GM21447 (cell line): ENCODE results near the gene RASAL2.

ENCODE experiments used
- ATAC-seq: cut with Tn5 transposase; IDR thresholded peaks from one replicate; pipeline ENCODE4 v1.9.1; 2021; ENCODE audit not compliant: unreplicated experiment

Gene RASAL2

DNA sequence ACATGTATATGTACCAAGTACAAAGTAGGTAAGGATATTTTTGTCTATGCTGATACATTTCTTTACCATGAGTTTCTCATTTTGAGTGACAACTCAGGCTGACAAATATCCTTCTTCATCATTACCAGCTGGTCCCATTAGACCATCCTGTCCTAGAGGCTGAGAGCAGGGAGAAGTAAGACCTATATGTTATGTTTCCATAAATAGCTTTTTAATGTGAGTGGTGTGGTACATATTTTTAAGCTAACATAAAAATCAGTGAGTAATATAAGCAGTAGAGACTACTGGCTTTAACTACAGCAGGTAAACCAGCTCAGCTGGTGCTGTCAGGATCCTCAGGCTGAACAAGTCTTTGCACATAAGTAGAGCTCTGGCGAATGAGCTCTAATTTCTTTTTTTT is 340.5 kb downstream of the RASAL2 start:
- no peak for ATAC-seq

DNA sequence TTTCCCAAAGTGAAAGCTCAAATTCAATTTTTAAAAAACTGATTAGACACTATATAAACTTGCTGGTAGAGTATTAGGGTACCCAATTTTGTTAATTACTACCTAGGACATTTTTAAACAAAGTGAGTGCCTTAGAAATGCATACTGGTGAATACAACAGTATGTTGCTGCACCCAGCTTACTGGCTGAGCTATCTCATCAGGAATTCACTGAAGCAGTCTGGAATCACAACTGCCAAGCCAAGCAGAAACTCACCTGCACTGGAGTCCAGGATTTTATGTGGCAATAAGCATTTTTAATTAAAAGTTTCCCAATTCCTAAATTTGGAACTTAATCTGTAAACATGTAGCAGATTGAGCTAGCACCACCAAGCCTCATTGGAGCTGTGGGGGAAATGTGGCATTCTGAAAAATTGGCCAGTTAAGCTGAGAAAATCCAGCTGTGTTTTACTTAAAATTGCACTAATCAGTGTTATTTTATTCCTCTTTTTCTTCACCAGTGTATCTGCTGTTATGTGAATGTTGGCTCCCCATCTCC is 341.1 kb downstream of the RASAL2 start:
- no peak for ATAC-seq

DNA sequence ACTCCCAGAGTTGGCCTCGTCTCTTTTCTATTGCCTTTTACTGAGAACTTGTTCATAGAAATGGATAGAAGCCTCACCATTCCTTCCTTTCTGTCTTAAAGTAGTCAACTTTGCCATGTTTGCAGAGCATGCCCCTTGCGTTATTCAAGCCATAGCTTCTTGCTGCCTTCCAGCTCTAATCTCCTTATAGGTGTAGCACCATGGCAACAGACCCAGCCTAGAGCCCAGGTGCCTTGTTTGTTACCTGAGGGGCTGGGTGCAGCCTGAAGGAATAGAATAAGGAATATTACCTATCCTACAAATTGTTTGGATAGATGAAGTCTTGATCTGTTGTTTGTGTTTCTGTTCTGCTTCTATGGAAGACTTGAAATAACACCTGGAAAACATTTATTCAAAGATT is 343.0 kb downstream of the RASAL2 start:
- no peak for ATAC-seq

DNA sequence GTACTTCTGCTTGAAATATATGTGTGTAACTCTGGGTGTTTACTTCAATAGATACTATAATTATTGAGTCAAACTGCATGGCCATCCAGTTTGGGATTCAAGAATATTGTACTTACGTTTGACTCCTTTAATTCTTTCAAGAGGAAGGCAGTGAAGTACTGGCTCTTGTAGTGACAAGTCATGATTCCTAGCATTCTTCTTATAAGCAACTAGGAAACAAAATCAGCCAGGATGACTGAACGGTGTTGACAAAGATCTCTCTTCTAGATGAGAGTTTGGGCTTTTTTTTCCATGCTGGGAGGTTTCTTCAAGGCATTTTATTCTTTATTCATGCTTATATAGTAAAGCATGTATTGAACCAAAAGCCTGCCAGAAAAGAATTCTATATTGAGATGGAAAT is 344.5 kb downstream of the RASAL2 start:
- ATAC-seq: no peak

DNA sequence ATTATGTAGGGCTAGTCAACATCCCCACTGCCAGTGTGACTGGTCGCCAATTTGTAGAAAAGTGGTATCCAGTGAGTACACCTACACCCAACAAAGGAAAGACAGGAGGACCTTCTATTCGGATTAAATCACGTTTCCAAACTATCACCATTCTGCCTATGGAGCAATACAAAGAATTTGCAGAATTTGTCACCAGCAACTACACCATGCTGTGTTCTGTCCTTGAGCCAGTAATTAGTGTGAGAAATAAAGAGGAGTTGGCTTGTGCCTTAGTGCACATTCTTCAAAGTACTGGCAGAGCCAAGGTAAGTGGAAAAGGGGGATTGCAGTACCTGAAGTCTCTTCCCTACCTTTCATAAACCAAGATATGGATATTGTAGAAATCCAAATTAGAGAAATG is 349.0 kb downstream of the RASAL2 start:
- no peak for ATAC-seq

DNA sequence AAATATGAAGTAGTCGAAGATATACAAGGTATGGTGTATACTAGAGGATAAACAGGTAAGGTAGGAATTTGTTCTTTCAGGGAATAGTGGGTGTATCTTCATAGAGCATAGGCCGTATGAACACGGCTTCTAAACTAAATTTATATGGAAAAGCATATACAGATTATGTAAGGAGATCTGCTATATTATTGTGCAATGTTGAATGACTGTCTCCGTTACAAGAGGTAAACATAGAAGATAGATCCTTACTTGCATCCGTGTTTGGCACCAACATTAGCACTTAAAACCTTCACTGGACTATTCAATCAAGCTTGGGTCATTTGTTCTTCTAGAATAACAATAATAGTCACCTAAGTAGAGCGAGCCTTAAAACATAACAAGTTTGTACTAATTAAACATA is 357.0 kb downstream of the RASAL2 start:
- no peak for ATAC-seq

DNA sequence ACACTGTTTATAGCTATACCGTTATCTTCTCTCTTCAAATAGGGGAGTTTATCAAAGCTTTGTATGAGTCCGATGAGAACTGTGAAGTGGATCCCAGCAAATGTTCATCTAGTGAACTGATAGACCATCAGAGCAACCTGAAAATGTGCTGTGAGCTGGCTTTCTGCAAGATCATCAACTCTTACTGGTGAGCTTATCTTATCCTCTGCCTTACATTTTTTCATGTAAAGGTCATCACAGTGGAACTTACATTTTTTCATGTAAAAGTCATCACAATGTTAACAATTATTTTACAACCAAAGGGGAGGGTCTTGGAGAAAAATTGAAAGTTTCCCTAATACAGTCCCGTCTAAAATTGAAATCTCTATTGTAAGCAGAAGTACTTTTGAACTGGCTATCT is 357.6 kb downstream of the RASAL2 start:
- no peak for ATAC-seq

DNA sequence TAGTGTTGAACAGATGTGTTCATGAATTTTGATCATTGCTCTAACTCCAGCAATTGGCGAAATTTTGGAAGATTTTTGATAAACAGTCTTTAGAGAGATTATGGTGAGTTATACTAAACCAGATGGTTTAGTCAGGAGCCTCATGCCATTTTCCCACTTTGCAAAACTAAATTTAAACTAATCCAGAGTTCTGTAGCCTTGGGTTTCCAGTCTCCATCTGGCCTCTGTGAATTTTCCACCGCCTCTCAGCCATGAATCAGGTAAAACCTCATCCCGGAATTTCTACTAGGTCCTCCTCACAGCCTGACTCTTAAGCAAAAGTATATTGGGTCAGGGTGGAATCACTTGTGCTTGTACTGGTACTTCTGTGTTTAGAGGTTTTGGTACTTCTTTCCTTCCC is 358.1 kb downstream of the RASAL2 start:
- no peak for ATAC-seq

DNA sequence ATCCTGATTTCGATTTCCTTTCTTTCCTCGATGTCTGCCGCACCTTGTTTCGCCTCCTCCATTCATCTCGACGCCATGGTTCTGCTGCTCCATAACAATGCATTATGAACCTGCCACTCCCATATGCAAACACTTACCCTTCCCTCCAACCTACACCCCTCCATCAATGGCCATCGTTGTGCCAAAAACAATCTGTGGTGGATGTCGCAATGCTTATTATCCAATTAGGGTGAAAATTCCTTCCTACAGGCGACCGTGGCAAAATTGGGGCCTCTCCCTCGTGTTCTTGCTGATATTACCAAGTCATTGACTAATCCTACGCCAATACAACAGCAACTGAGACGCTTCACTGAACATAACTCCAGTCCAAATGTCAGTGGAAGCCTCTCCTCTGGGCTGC is 362.6 kb downstream of the RASAL2 start:
- no peak for ATAC-seq

DNA sequence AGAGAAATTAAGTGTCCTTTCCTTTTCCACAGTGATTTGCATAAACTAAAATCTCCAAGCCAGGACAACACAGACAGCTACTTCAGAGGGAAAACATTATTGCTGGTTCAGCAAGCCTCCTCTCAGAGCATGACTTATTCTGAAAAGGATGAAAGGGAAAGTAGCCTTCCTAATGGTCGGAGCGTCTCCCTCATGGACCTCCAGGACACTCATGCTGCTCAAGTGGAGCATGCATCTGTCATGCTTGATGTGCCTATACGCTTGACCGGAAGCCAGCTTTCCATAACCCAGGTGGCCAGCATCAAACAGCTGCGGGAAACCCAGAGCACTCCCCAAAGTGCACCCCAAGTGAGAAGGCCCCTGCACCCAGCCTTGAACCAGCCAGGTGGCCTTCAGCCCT is 363.7 kb downstream of the RASAL2 start:
- ATAC-seq: no peak

DNA sequence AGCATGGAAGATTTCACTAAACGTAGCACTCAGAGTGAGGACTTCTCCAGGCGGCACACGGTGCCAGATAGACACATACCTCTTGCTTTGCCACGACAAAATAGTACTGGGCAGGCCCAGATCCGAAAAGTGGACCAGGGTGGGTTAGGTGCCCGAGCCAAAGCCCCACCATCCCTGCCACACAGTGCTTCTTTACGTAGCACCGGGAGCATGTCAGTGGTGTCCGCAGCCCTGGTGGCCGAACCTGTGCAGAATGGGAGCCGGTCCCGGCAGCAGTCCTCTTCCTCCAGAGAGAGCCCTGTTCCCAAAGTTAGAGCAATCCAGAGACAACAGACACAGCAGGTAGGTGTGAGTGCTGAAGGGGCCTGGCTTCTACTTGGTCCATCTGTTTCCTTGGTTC is 364.3 kb downstream of the RASAL2 start:
- ATAC-seq: no peak

DNA sequence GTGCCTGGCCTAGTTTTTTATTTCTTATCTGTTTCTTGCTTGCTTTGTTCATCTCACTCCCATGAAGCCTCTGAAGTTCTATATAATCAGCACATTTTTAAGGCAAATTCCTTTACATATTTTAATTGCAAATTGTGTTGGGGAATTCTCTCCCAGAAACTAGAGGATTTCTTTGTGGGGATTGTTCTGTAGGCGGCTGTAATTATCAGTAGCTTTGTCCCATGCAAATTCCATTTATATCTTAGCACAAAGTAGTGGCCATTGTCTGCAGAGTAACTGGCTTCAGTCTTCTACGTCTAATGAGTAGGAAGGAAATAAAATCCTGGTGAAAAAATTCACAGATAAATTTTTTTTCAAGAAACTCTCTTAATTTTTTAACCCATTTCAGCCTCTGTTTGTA is 367.2 kb downstream of the RASAL2 start:
- ATAC-seq: no peak

DNA sequence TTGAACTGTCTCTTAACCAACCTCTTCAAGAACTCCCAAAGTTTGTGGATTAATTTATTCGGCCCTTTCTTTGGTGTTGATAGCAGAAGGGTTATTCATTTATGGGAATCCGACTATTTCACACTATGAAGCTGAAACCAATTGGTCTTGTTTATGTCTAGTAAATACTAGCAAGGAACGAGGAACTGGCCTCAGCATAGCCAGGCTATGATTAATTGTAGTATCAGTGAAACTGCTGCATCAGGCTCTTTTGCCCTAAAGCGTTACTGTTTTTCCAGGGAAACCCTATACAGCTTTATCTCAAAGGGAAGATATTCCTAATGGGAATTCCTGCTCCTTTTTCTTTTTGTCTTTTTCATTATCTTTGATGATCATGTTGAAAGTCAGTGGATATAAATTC is 367.8 kb downstream of the RASAL2 start:
- ATAC-seq: no peak

DNA sequence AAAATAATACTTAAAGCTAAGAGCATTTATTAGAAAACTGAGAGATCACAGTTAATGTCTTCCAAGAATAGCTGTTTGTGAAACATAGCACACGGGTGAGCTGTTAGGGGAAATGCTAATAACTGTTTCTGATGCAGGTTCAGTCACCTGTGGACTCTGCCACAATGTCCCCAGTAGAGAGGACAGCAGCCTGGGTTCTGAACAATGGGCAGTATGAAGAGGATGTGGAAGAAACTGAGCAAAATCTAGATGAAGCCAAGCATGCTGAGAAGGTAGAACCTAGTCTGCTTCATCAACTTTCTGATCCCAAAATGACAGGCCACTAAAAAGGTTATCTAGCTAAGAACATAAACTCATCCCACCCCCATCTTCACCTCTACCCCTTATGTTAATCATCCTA is 370.2 kb downstream of the RASAL2 start:
- ATAC-seq: no peak

DNA sequence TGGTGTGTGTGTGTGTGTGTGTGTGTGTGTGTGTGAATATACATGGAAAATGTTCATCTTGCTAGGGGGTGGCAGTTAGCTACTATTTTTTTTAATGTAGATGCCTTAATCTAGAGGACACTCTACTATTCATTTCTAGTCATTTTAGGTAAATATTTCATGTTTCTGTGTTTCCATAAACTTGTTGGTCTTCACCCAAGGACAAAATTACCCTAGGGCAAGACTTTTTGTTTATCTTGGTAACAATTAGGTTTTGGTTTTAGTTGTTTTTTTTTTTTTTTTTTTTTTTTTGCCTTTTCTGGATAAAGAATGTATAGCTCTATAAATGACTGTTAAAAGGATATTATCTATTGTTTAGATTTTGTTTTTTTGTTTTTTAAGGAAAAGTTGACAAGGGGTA is 370.7 kb downstream of the RASAL2 start:
- ATAC-seq: no peak

DNA sequence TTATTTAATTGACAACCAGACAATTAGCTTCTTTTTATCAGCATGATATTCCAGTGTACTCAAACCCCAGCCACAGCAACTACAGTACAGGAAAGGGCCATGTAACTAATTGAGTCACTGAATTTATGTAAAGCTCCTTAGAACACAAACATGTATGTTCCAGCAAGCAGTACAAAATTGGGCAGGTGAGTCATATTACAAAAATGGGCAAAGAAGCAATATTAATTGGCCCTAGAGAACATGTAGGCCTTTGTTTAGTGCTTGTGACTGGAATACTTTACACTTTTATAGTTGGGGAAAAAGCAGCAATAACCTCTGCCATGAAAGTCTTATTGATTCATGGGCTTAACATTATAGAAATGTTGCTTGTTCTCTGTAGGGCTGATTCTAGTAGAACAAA is 371.1 kb downstream of the RASAL2 start:
- no peak for ATAC-seq

DNA sequence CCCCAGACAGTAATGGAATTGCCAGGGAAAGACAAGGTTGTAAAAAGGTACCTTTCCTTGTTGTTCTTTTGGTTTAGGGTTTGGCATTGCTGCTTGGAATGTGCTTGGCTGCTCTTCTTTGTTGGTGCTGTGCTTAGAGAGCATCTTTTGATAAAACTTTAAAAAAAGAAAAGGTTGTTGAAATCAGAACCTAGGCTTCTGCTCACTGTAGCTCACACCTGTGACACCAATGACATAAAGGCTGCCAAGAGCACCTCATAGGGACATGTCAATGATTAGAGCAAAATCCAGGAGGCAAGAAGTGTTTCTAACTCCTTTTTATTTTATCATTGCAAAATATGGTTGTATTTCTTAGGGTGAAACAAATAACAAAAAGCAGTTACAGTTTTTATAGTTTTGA is 373.9 kb downstream of the RASAL2 start:
- ATAC-seq: no peak

DNA sequence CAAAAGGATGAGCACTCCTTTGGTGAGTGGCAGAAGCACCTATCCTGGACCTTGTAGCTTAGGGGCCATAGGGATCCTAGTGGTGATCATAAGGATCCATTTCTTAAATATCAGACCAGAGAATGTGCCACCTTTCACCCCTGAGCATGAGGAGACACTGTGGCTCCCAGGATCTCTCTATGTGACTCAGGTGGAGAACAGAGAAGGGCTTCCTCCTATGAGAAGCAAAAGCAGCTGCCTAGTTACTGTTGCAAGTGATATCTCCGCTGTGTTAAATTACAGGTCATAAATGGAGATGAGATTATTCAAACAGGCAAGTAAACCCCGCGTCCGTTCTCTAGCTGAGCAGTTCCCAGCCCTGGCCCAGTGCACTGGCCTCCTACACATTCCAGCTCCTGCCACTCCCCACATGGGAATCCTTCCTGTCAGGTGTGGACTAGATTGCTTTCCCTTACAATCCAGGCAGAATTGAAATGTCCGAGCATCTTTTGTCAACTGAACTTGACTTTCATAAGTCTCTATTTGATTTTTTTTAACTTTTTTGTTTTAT is 376.6 kb downstream of the RASAL2 start:
- no peak for ATAC-seq

DNA sequence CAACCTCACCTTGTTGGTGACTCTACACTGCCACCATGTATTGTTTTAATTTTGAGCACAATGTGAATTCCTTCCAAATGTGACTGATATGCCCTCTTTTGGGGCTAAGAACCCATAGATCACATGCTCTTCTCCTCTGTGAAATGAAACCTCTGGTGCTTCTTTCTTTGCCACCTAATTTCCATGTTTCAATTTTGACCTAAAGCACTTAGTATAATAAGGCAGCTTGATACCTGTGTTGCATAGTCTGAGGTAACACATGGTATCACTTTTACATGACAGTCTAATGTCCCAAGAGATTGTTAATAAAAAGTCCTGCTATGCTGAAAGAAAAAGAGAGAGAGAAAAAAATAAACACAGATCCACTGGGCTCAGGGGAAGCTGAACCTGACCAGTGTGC is 378.6 kb downstream of the RASAL2 start:
- no peak for ATAC-seq

DNA sequence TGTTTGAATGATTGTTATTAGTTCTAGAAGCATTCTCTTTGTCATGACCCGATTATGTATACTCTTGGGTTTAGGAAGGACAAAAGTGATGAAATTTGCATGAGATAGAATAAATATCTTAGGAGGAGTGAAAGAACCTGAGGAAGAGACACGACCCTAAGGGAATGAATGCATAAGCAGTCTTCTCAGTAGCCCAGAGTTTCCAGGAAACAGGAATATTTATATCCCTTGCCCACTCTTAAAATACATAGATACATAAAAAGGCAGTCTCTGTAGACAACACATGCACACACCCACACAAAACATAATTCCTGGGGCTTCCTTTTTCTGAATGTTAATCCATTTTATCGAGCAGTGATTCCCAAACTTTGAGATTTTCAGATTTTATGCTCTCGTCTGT is 383.5 kb downstream of the RASAL2 start:
- ATAC-seq: no peak

DNA sequence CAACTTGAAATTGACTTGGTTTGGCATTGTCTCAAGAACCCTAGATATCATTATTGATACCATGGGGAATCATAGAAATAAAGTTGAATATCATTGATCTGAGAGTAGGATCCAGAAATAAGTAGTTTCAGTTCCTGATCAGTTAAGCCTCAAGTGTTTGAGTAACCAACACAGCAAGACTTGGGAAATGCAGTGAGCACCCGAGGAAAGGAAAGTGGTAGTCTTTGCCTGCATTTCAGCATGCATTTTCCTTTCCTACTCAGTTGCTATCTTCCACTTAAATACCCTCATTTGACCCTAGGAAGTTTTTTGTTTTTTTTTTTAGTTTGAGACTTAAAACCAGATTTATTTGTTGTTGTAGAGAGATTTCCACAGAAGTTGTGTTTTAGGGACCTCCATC is 383.9 kb downstream of the RASAL2 start:
- ATAC-seq: no peak

DNA sequence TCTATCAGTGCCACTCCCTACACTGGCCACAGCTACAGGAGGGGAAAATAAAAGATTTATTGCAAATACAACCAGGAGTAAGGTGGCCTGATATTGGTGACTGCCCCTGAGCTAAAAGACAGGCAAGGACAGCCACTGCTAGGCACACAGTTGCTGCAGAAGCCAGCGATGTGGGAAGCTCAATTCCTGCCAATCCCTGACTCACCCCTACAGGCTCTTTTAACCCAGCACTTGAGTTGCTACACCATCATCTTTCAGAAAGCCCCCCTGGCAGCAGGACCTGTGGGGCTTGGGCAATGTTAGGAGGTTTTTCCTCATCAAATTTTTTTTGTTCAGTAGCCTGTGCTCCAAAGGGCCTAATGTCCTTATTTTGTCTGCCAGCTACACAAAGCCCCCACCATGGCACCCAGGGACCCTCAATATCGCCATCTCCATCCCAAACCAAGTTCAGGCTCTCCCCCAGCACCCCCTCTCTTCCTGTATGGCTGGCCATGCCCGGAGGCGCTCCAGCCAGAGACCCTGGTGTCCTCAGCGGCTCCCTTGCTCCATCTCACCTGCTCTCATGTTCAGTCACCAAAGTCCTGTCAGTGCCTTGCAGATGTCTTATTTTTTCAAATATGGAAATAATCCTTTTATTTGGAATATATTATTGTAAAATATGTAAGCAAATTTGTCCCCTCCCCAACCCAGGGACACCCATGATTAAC is 389.5 kb downstream of the RASAL2 start:
- ATAC-seq: no peak

DNA sequence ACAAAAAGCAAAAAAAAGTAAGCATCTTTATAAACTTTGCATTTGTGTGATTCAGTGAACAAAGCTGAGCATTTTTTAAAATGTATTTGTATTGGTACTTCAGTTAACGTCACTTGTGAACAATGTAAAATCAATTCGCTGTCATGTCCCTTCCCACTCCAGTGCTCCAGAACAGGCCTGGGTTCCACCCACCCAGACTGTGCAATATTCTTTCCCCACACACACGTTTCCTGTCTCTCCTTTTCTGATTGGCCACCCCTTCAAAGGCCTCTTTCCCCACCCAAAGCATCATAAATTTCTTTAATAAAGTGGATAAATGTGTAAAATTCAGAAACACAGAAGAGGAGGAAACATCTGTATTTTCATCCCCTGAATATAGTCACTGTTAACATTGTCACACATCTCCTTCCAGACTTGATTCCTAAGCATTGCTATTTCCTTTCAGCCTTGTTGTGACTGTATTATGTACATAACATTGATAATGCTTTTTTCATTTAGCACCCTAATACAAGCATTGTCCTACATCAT is 390.9 kb downstream of the RASAL2 start:
- no peak for ATAC-seq
